MCF 10A (cell line): ENCODE measurements around the gene SLC6A9. TPM values are rescaled to one million over a fixed set of nuclear protein-coding genes. Genes with fewer than 3 reads are reported as not detected.

ENCODE experiments used
- BruUV-seq: library from RNA; stranded (reverse); fragments of 400-500 nt; replicated peaks from 2 replicates; lab custom pipeline; 2021; lab: Mats Ljungman, UMichigan
- CTCF ChIA-PET: fragments of 300-600 bp; sonication (Branson Sonifier 250); formaldehyde crosslinking; extraction: SDS; loops from one replicate; lab custom pipeline; 2021; ENCODE audit warnings: antibody characterized with exemption, inconsistent platforms; lab: Yijun Ruan, JAX
- POLR2A ChIA-PET: fragments of 300-600, 350-650 bp; sonication (Branson Sonifier 250); formaldehyde crosslinking; extraction: SDS; loops from one replicate; lab custom pipeline; 2020; ENCODE audit warnings: antibody characterized with exemption, inconsistent platforms; lab: Yijun Ruan, JAX
- DNase-seq: peaks from one replicate; pipeline ENCODE4 v3.0.0-alpha.2; 2018; ENCODE audit not compliant: unreplicated experiment
- H3K27ac Mint-ChIP-seq: one replicate; pipeline ENCODE4 v1.8.0; 2022; ENCODE audit warnings: mild to moderate bottlenecking, low read depth, mixed read lengths; ENCODE audit not compliant: unreplicated experiment
- H3K27me3 Mint-ChIP-seq: one replicate; pipeline ENCODE4 v1.8.0; 2022; ENCODE audit warnings: mixed read lengths; ENCODE audit not compliant: insufficient read depth, unreplicated experiment
- H3K36me3 Mint-ChIP-seq: one replicate; pipeline ENCODE4 v1.8.0; 2022; ENCODE audit warnings: mild to moderate bottlenecking, moderate library complexity, mixed read lengths; ENCODE audit not compliant: insufficient read depth, unreplicated experiment
- H3K4me1 Mint-ChIP-seq: one replicate; pipeline ENCODE4 v1.8.0; 2022; ENCODE audit warnings: mixed read lengths; ENCODE audit not compliant: insufficient read depth, unreplicated experiment
- H3K4me3 Mint-ChIP-seq: one replicate; pipeline ENCODE4 v1.8.0; 2022; ENCODE audit warnings: mild to moderate bottlenecking, moderate library complexity, mixed read lengths; ENCODE audit not compliant: unreplicated experiment
- H3K9me3 Mint-ChIP-seq: one replicate; pipeline ENCODE4 v1.8.0; 2022; ENCODE audit warnings: mixed read lengths; ENCODE audit not compliant: unreplicated experiment
- intact Hi-C: fragments of 100-400 bp; cut with micrococcal nuclease; formaldehyde crosslinking; loops from 2 replicates; pipeline ENCODE4 v1.14.1; 2022
- total RNA-seq: library from RNA; stranded (reverse); gene quantifications from 2 replicates; pipeline ENCODE4 v1.2.3, GENCODE V29; 2022
- TF ChIP-seq, protein P1 (sequence below): fragments of 200-600 bp; IDR thresholded peaks from one replicate; pipeline ENCODE4 v1.8.0; 2022; ENCODE audit warnings: antibody characterized with exemption, mild to moderate bottlenecking; ENCODE audit not compliant: unreplicated experiment

Gene SLC6A9
- total RNA-seq, 1 experiment from 2014 or later, result 64.9 TPM

DNA sequence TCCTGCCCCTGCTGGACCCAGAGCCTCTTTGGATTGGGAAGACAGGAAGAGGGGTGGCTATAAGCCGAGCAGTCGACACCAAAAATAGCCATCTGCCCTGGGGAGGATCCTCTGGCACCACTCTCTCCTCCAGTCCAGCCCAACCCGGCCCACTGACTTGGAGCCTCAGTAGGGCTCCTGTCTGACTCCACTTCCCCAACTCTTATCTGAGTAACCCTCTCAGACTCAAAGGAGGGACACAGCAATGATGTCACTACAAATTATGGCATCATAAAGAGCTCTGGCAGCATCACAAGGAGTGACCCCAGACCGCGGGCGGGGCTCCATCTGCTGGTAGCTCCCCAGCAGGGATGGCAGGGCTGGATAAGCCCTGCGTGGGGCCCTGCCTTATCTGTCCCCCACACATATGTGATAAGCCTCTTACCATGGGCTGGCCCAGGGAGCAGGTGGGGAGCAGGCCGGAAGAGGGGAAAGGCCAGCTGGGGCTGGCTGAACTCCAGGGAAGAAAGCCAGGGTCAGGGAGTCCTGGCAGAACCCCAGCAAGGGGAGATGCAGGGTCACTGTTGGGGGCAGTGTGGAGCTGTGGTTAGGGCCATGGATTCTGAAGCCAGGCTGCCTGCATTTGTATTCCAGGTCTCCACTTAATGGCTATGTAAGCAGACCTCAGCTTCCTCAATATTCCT lies 4.6 kb upstream of the SLC6A9 start:
- no peak overlapping the region for H3K4me3 Mint-ChIP-seq
- H3K4me1 Mint-ChIP-seq, result peaks cover 11% of the 10 kb centered on the region
- no peaks in the 10 kb centered on the region for H3K27me3 Mint-ChIP-seq
- no peaks in the 10 kb centered on the region for H3K9me3 Mint-ChIP-seq
- ChIA-PET POLR2A (interaction anchor here (0.7 to 2.3 kb wide), 8 partner anchors 12 to 327 kb away, joined by 3 to 16 read pairs (median 3); partner anchors contain the start of gene ATP6V0B), CTCF (interaction anchor here (0.6 to 16.5 kb wide), 24 partner anchors 9 to 617 kb away, joined by 3 to 218 read pairs (median 6); partner anchors contain the start of gene ATP6V0B)
- no peaks in the 10 kb centered on the region for H3K36me3 Mint-ChIP-seq
- intact Hi-C loops, result loop anchor here (1.0 to 2.0 kb wide), 3 partner anchors 31 to 507 kb away; no protein-coding TSS in a partner anchor
- TF ChIP-seq, protein P1, sequence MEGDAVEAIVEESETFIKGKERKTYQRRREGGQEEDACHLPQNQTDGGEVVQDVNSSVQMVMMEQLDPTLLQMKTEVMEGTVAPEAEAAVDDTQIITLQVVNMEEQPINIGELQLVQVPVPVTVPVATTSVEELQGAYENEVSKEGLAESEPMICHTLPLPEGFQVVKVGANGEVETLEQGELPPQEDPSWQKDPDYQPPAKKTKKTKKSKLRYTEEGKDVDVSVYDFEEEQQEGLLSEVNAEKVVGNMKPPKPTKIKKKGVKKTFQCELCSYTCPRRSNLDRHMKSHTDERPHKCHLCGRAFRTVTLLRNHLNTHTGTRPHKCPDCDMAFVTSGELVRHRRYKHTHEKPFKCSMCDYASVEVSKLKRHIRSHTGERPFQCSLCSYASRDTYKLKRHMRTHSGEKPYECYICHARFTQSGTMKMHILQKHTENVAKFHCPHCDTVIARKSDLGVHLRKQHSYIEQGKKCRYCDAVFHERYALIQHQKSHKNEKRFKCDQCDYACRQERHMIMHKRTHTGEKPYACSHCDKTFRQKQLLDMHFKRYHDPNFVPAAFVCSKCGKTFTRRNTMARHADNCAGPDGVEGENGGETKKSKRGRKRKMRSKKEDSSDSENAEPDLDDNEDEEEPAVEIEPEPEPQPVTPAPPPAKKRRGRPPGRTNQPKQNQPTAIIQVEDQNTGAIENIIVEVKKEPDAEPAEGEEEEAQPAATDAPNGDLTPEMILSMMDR, result no peak
- no peak overlapping the region for H3K27ac Mint-ChIP-seq
- BruUV-seq, result no TSS peak
- no peak for DNase-seq

DNA sequence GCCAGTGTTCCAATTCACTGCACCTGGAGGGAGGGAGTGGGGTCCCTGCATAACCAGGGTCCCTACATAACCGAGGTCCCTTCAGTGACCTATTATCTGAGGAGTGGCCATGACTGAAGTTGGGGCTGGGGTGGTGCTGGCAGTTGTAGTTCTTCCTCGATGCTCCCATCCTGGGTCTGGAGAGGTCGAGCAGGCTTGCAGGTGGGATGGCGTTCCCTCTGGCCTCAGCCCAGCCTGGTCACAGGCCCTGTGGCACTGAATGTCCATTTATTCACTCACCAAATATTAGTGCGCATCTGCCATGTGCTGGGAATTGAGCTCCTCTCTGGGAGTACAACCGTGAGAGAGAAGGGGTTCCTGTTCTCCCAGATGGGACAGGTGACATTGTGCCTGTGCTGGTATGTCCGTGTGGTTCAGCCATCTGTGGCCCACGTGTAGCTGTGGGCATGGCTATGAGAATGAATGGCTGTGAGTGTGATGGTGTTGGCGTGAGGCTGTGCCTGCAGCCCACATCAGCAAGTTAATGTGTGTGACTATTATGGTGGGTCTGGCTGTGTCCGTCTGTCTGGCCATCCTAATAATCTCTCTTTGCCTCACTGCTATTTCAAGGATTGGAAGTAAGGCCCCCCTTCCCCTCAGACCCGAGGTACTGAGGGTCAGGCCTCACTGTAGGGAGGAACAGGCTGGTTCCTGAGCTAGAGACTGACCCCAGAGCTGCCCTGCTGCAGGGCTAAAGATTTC lies 3.9 kb upstream of the SLC6A9 start:
- DNase-seq, result no peak
- intact Hi-C loops, result no loop called here
- ChIA-PET CTCF (interaction anchor here (0.6 to 16.5 kb wide), 18 partner anchors 8 to 618 kb away, joined by 3 to 218 read pairs (median 8); partner anchors contain the start of gene ATP6V0B), POLR2A (interaction anchor here (0.6 to 2.3 kb wide), 4 partner anchors 29 to 1631 kb away, joined by 3 to 16 read pairs (median 3); no protein-coding TSS in a partner anchor)
- no peak overlapping the region for H3K27ac Mint-ChIP-seq
- H3K27me3 Mint-ChIP-seq, result no peaks in the 10 kb centered on the region
- BruUV-seq, result no TSS peak
- H3K9me3 Mint-ChIP-seq, result no peaks in the 10 kb centered on the region
- no peaks in the 10 kb centered on the region for H3K36me3 Mint-ChIP-seq
- TF ChIP-seq, protein P1, result no peak
- H3K4me1 Mint-ChIP-seq, result peaks cover 11% of the 10 kb centered on the region
- H3K4me3 Mint-ChIP-seq, result no peak overlapping the region

DNA sequence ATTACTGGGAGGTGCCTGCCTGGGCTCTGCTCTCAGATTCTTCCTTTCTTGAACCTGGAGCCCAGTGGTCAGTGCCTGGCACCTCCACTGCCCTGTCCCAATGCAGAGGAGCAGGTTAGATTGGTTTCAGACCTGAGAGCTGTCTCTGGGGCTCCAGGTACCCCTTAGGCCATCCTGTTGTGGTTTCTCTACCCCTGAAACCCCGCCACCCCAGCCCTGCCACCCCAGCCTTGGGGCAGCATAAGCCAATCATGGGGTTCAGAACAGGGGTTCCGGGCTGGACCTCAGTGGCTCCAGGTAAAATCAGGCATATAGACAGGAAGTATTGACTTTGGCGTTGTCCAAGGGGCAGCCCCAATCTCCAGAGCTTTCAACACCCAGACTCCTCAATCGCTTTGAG lies 3.2 kb upstream of the SLC6A9 start:
- CTCF ChIA-PET, result interaction anchor here (0.6 to 16.5 kb wide), 10 partner anchors 12 to 619 kb away, joined by 3 to 218 read pairs (median 6); partner anchors contain the start of genes ATP6V0B and PTPRF
- intact Hi-C loops, result no loop called here
- no TSS peak for BruUV-seq
- no peaks in the 10 kb centered on the region for H3K36me3 Mint-ChIP-seq
- no peak overlapping the region for H3K27ac Mint-ChIP-seq
- no peaks in the 10 kb centered on the region for H3K9me3 Mint-ChIP-seq
- H3K27me3 Mint-ChIP-seq, result no peaks in the 10 kb centered on the region
- DNase-seq, result no peak
- TF ChIP-seq, protein P1, result no peak
- no peak overlapping the region for H3K4me3 Mint-ChIP-seq
- POLR2A ChIA-PET, result interaction anchor here (0.6 kb wide), 1 partner anchor 1632 kb away, joined by 3 read pairs; no protein-coding TSS in a partner anchor
- peaks cover 18% of the 10 kb centered on the region for H3K4me1 Mint-ChIP-seq

DNA sequence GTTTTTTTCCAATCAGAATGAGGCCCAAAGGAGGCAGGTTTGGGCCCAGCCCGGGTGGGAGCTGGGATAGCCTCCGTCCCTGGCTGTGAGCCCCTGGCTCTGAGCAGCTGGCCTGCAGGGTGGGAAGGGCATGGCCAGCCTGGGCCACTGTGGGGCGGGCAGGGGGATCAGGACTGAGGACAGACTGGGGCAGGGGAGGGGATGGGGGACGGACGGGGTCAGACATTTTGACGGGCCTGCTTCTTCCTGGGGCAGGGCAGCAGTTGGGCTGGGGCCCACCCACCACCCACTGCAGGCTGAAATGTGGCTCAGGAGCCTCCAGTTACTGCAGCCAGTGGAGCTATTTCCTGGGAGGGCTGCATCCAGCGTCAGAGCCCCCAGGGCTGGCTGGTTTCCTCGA lies 2.5 kb upstream of the SLC6A9 start:
- BruUV-seq, result no TSS peak
- ChIA-PET POLR2A (no interaction called here), CTCF (interaction anchor here (0.5 to 16.5 kb wide), 8 partner anchors 19 to 619 kb away, joined by 3 to 218 read pairs (median 4); partner anchors contain the start of gene PTPRF)
- H3K27me3 Mint-ChIP-seq, result no peaks in the 10 kb centered on the region
- H3K36me3 Mint-ChIP-seq, result no peaks in the 10 kb centered on the region
- H3K4me1 Mint-ChIP-seq, result peaks cover 25% of the 10 kb centered on the region
- no peak for DNase-seq
- intact Hi-C loops, result no loop called here
- H3K9me3 Mint-ChIP-seq, result no peaks in the 10 kb centered on the region
- H3K27ac Mint-ChIP-seq, result no peak overlapping the region
- H3K4me3 Mint-ChIP-seq, result no peak overlapping the region
- TF ChIP-seq, protein P1, result no peak
